Activated CD4-positive, CD25-positive, alpha-beta regulatory T cell treated with anti-CD3 and anti-CD28 coated beads, Interleukin-2, amount 50 U/mL, for 72 hours (primary cell): ENCODE data around the gene JCHAIN.

Experiments
- DNase-seq: peaks from one replicate; pipeline ENCODE4 v3.0.0; 2021

JCHAIN gene

DNA sequence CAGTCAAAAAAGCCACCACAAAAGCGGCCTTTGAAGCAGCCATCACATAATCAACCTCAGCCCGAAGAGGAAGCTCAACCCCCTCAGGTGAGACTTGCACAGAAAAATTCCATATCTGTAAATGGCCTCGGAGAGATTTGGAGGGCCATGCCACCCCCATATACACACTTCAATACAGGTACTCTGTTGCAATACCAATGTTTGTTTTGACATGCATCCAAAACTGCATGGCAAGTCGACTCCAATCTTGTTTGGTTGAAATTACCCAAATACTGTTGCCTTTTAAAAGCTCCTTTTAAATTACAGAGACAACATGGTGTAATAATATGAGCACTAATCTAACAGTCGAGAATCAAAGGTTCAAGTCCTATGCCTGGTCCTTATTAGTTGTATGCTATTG lies 31.8 kb downstream of the JCHAIN start:
- no peak for DNase-seq

DNA sequence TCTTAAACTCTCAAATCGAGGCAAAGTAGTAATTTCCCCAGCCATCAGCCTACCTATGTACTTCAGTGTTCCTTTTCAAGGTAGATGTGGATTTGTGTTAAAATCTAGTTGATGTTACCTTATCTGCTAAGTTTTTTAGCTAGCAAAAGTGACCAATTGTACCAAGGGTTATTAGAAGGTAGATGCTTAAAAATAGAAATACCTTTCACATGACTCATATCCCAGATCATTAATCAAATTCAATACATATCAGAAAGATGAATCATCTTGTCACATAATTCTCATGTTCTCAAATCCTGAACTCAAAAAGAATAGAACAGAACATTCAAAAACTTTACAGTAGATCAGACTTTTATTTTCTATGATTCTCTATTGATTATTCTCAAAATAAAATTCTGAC lies 34.3 kb downstream of the JCHAIN start:
- DNase-seq, result no peak

- no peak for DNase-seq
These were observed 36.1 kb downstream of the JCHAIN start for GRCh38 chr4:70630162-70630561.

DNA sequence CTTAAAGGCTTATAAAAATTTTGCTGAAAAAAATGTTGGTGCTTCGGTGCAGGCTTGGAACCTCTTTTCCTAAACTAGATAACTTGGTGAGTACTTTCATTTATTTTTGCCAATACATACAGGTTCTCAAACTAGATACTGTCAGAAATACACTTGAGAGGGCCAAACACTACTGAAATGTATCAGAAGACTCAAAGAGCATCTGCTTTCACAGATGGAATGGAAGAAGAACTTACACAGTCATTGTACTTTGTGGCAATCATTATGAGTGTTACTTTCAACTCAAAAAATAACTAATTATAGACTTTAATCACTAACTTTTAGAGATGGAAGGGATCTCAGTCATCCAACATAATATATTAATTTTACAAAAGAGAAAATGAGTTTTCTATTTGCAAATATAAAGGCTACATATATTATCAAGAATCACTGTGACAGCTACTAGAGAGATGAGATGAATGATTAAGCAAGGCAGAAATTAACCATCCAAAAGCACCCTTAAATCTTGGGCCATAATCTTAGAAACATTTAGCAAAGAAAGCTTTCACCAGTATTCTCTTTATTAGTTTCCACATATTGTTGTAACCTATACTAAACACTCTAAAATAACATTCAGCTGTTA lies 36.7 kb downstream of the JCHAIN start:
- no peak for DNase-seq

DNA sequence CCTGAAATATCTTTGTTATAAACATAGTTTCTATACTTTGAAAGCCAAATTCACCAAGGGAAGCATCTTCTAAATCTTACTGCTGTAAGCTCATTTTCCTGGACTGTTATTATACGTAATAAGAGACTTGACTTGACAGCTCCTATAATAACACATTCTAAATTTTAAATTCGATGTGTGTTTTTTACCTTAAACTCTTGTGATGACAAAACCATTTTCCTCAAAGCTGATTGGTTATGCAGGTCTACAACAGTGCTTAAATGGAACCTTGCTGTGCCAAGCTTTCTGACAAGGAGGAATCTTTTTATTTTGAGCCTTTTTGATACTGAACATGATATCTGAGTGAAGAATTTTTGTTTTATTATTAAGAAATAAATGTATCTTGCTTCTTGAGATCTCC lies 37.9 kb downstream of the JCHAIN start, which contains the start of gene ENAM:
ENAM (plus strand) TSS at position 301 of the 400 bp plus-strand sequence. CDS start 757 bp downstream, outside the sequence.
- DNase-seq, result no peak

DNA sequence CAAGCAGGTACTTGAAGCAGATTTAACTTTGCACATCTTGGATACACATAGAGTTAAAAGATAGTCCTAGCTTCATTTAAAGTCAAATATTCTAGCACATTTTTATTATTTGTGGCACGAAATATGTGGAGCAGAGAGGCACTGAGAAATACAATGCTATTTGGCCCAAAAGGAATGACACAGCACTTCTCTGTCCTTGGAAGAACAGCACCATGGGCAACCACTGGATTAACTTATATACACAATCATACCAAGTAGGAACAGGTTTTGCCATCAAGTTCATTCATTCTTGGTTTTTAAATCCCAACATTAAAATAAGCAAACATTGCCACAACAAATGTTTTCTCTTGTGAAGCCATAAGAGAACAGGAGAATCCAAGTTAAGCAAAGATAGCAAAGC lies 38.7 kb downstream of the JCHAIN start:
- no peak for DNase-seq

- no peak for DNase-seq
These were observed 42.0 kb downstream of the JCHAIN start for GRCh38 chr4:70624226-70624793.

DNA sequence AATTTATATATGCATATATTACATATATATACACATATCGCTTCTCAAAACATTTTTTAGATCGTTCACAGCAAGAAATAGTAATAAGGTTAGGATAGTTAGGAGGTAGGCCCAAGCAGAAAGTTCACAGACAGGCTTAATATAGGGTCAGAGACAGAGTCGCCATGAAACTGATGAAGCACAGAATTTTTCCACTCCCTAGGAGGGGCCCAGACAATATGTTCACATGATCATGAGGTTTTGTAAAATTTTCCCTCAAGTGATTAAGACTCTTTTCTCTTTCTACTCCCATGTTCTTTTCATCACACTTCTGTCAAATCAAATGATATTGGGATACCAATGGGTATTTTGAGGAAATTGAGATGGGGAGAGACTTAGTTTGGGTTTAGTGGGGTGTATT lies 43.0 kb downstream of the JCHAIN start:
- DNase-seq, result no peak

DNA sequence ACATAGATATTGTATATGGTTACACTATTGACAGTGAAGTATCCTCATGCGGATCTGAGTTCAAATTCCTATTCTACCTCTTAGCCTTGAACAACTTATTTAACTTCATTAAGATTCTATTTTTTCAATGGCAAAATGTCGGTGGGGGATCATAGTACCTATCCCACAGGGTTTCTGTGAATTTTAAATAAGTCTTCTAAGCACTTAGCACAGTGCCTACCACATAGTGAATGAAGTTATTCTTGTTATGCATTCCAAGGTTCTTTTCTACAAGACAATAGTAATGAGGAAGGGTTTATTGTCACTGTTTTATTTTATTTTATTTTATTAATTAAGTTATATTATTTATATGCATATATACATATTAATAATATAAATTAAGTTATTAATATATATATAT lies 46.5 kb downstream of the JCHAIN start:
- DNase-seq, result no peak

- DNase-seq, result no peak
These were observed 47.0 kb downstream of the JCHAIN start for GRCh38 chr4:70619288-70619687.

DNA sequence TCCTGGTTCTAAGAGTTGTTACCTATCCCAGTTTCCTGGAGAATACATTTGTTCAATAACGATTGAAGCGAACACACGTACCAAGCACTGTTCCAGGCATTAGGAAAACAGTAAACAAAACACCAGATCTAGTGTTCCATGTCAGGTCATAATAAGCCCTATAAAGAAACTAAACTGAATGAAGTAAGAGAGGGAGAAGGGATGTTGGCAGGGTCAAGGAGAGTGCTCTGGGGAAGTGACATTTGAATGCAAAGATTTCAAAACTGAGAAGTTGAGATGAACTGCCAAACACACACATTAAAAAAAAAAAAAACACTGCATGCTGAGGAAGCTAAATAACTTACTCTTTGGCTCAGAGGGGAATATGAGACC lies 52.1 kb downstream of the JCHAIN start:
- no peak for DNase-seq

GRCh38 chr4:70613306-70614183 lies 52.8 kb downstream of the JCHAIN start:
- DNase-seq, result no peak

GRCh38 chr4:70608324-70608723 lies 58.0 kb downstream of the JCHAIN start:
- DNase-seq, result no peak

DNA sequence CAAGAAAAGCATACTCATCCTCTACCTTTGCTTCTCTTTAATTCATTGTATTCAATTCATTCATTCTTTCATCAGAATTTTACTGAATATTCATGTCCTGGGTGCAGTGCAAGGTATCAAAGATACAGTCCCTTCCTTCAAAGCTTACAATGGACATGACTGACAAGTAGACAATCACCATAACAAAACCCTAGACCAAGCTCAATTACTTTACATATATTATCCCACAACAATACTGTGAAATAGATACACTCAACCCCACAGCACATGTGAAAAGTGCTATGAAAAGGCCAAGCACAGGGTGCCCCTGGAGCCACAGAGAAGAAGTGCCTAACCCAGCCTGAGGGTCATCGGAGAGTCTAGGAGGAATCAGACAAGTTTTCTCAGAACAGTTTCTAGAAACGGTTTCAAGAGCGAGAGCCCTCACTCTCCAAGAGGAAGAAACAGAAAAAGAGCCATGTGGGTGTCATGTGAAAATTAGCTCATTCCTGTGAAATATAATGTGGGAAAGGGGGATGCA lies 58.9 kb downstream of the JCHAIN start:
- DNase-seq, result no peak

DNA sequence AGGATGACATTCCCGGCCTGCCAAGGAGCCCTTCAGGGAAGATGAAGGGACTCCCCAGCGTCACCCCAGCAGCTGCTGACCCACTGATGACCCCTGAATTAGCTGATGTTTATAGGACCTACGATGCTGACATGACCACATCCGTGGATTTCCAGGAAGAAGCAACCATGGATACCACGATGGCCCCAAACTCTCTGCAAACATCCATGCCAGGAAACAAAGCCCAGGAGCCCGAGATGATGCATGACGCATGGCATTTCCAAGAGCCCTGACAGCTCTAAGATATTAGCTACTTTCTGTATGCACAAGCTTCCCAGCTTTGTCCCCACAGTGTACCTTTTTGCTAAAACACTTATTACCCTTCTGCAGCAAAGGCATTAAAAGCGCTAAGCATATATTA lies 59.8 kb downstream of the JCHAIN start:
- no peak for DNase-seq
